ENCODE results near the gene CFAP221. TPM values are rescaled to one million over a fixed set of nuclear protein-coding genes. Genes with fewer than 3 reads are reported as not detected.

Gene CFAP221
- total RNA-seq, 1 donor = 0.31 TPM

- peaks cover 19% of the 10 kb centered on the region for H3K27me3 ChIP-seq (ENCODE audit: insufficient read depth, low read length)
- no peaks in the 10 kb centered on the region for H3K4me1 ChIP-seq (ENCODE audit: insufficient read depth, low read length)
- no peak overlapping the region for H3K4me3 ChIP-seq (ENCODE audit: low read length)
- no peaks in the 10 kb centered on the region for H3K9me3 ChIP-seq (ENCODE audit: low read depth, low read length)
Observed at GRCh38 chr2:119550346-119550745, 6.1 kb downstream of the CFAP221 start.

GRCh38 chr2:119550856-119551255 lies 6.6 kb downstream of the CFAP221 start:
- Histone ChIP-seq H3K4me1 (ENCODE audit: insufficient read depth, low read length) (no peaks in the 10 kb centered on the region), H3K4me3 (ENCODE audit: low read length) (no peak overlapping the region), H3K27me3 (ENCODE audit: insufficient read depth, low read length) (peaks cover 14% of the 10 kb centered on the region), H3K9me3 (ENCODE audit: low read depth, low read length) (no peaks in the 10 kb centered on the region)

- Histone ChIP-seq H3K4me1 (ENCODE audit: insufficient read depth, low read length) (no peaks in the 10 kb centered on the region), H3K4me3 (ENCODE audit: low read length) (no peak overlapping the region), H3K27me3 (ENCODE audit: insufficient read depth, low read length) (peaks cover 7% of the 10 kb centered on the region), H3K9me3 (ENCODE audit: low read depth, low read length) (no peaks in the 10 kb centered on the region)
Observed at GRCh38 chr2:119552902-119553301, 8.7 kb downstream of the CFAP221 start.

GRCh38 chr2:119553687-119554344 lies 9.6 kb downstream of the CFAP221 start:
- Histone ChIP-seq H3K4me3 (ENCODE audit: low read length) (no peak overlapping the region), H3K27me3 (ENCODE audit: insufficient read depth, low read length) (peaks cover 7% of the 10 kb centered on the region), H3K4me1 (ENCODE audit: insufficient read depth, low read length) (no peaks in the 10 kb centered on the region), H3K9me3 (ENCODE audit: low read depth, low read length) (no peaks in the 10 kb centered on the region)

- H3K4me3 ChIP-seq (ENCODE audit: low read length) = no peak overlapping the region
Observed at GRCh38 chr2:119565481-119565880, 21.2 kb downstream of the CFAP221 start.

GRCh38 chr2:119567292-119567691 lies 23.0 kb downstream of the CFAP221 start:
- Histone ChIP-seq H3K4me1 (ENCODE audit: insufficient read depth, low read length) (no peaks in the 10 kb centered on the region), H3K27me3 (ENCODE audit: insufficient read depth, low read length) (no peaks in the 10 kb centered on the region), H3K4me3 (ENCODE audit: low read length) (no peak overlapping the region)

More at GRCh38 chr2:119565481-119565880, 21.2 kb downstream of the CFAP221 start:
- no peaks in the 10 kb centered on the region for H3K4me1 ChIP-seq (ENCODE audit: insufficient read depth, low read length)
- peaks cover 4% of the 10 kb centered on the region for H3K9me3 ChIP-seq (ENCODE audit: low read depth, low read length)
- no peaks in the 10 kb centered on the region for H3K27me3 ChIP-seq (ENCODE audit: insufficient read depth, low read length)

GRCh38 chr2:119574108-119574815 lies 30.0 kb downstream of the CFAP221 start:
- no peaks in the 10 kb centered on the region for H3K27me3 ChIP-seq (ENCODE audit: insufficient read depth, low read length)
- H3K4me3 ChIP-seq (ENCODE audit: low read length) = no peak overlapping the region
- no peaks in the 10 kb centered on the region for H3K9me3 ChIP-seq (ENCODE audit: low read depth, low read length)
- no peaks in the 10 kb centered on the region for H3K4me1 ChIP-seq (ENCODE audit: insufficient read depth, low read length)

More at GRCh38 chr2:119567292-119567691, 23.0 kb downstream of the CFAP221 start:
- H3K9me3 ChIP-seq (ENCODE audit: low read depth, low read length) = peaks cover 4% of the 10 kb centered on the region

GRCh38 chr2:119574864-119575263 lies 30.6 kb downstream of the CFAP221 start:
- Histone ChIP-seq H3K4me3 (ENCODE audit: low read length) (no peak overlapping the region), H3K27me3 (ENCODE audit: insufficient read depth, low read length) (no peaks in the 10 kb centered on the region), H3K4me1 (ENCODE audit: insufficient read depth, low read length) (no peaks in the 10 kb centered on the region), H3K9me3 (ENCODE audit: low read depth, low read length) (no peaks in the 10 kb centered on the region)

GRCh38 chr2:119575439-119575838 lies 31.2 kb downstream of the CFAP221 start:
- H3K4me1 ChIP-seq (ENCODE audit: insufficient read depth, low read length) = no peaks in the 10 kb centered on the region
- no peak overlapping the region for H3K4me3 ChIP-seq (ENCODE audit: low read length)
- no peaks in the 10 kb centered on the region for H3K9me3 ChIP-seq (ENCODE audit: low read depth, low read length)
- H3K27me3 ChIP-seq (ENCODE audit: insufficient read depth, low read length) = no peaks in the 10 kb centered on the region

GRCh38 chr2:119579424-119580295 lies 35.4 kb downstream of the CFAP221 start:
- H3K4me1 ChIP-seq (ENCODE audit: insufficient read depth, low read length) = no peaks in the 10 kb centered on the region
- no peak overlapping the region for H3K4me3 ChIP-seq (ENCODE audit: low read length)
- no peaks in the 10 kb centered on the region for H3K27me3 ChIP-seq (ENCODE audit: insufficient read depth, low read length)
- H3K9me3 ChIP-seq (ENCODE audit: low read depth, low read length) = no peaks in the 10 kb centered on the region

- Histone ChIP-seq H3K9me3 (ENCODE audit: low read depth, low read length) (no peaks in the 10 kb centered on the region), H3K4me1 (ENCODE audit: insufficient read depth, low read length) (no peaks in the 10 kb centered on the region), H3K4me3 (ENCODE audit: low read length) (no peak overlapping the region), H3K27me3 (ENCODE audit: insufficient read depth, low read length) (no peaks in the 10 kb centered on the region)
Observed at GRCh38 chr2:119580550-119581072, 36.4 kb downstream of the CFAP221 start.

GRCh38 chr2:119583291-119583690 lies 39.0 kb downstream of the CFAP221 start:
- H3K4me1 ChIP-seq (ENCODE audit: insufficient read depth, low read length) = no peaks in the 10 kb centered on the region
- no peak overlapping the region for H3K4me3 ChIP-seq (ENCODE audit: low read length)
- no peaks in the 10 kb centered on the region for H3K27me3 ChIP-seq (ENCODE audit: insufficient read depth, low read length)
- H3K9me3 ChIP-seq (ENCODE audit: low read depth, low read length) = no peaks in the 10 kb centered on the region

- H3K27me3 ChIP-seq (ENCODE audit: insufficient read depth, low read length) = no peaks in the 10 kb centered on the region
- no peak overlapping the region for H3K4me3 ChIP-seq (ENCODE audit: low read length)
- no peaks in the 10 kb centered on the region for H3K4me1 ChIP-seq (ENCODE audit: insufficient read depth, low read length)
- H3K9me3 ChIP-seq (ENCODE audit: low read depth, low read length) = no peaks in the 10 kb centered on the region
Observed at GRCh38 chr2:119584469-119584868, 40.2 kb downstream of the CFAP221 start.

GRCh38 chr2:119586085-119586484 lies 41.8 kb downstream of the CFAP221 start:
- Histone ChIP-seq H3K4me1 (ENCODE audit: insufficient read depth, low read length) (no peaks in the 10 kb centered on the region), H3K9me3 (ENCODE audit: low read depth, low read length) (no peaks in the 10 kb centered on the region), H3K27me3 (ENCODE audit: insufficient read depth, low read length) (no peaks in the 10 kb centered on the region)

GRCh38 chr2:119590873-119591272 lies 46.6 kb downstream of the CFAP221 start:
- Histone ChIP-seq H3K27me3 (ENCODE audit: insufficient read depth, low read length) (no peaks in the 10 kb centered on the region), H3K4me3 (ENCODE audit: low read length) (no peak overlapping the region), H3K4me1 (ENCODE audit: insufficient read depth, low read length) (no peaks in the 10 kb centered on the region), H3K9me3 (ENCODE audit: low read depth, low read length) (no peaks in the 10 kb centered on the region)

More at GRCh38 chr2:119586085-119586484, 41.8 kb downstream of the CFAP221 start:
- no peak overlapping the region for H3K4me3 ChIP-seq (ENCODE audit: low read length)
